GM12878 (cell line): ENCODE measurements around the gene DPYSL4.

Source experiments
- BHLHE40 ChIP-seq, 2 experiments: fragments of 450-650 bp in 1 of 2; IDR thresholded peaks; 2 replicates each; pipeline ENCODE4 v1.6.1; 2011 to 2017; ENCODE audit warnings: low read depth in 2 of 2, borderline replicate concordance in 1 of 2, improper control_type of control experiment in 1 of 2, low read length in 1 of 2, mild to moderate bottlenecking in 1 of 2
- EP300 ChIP-seq, 2 experiments: fragments of 150-350 bp in 1 of 2; IDR thresholded peaks; 2 replicates each; pipeline ENCODE4 v1.6.1; 2011 to 2012; ENCODE audit warnings: low read depth in 2 of 2, low read length in 2 of 2, borderline replicate concordance in 1 of 2, improper control_type of control experiment in 1 of 2, inconsistent platforms in 1 of 2; ENCODE audit not compliant: control insufficient read depth in 1 of 2
- POLR2AphosphoS5 ChIP-seq: IDR thresholded peaks from 2 replicates; pipeline ENCODE4 v1.6.1; 2011; ENCODE audit warnings: mild to moderate bottlenecking, low read length, inconsistent platforms
- SREBF2 ChIP-seq: IDR thresholded peaks from 2 replicates; pipeline ENCODE4 v1.6.1; 2012; ENCODE audit warnings: mild to moderate bottlenecking, low read length
- TF ChIP-seq, protein P1 (sequence below), 3 experiments: IDR thresholded peaks in 2 of 3; conservative IDR thresholded peaks in 1 of 3; 2 replicates each; pipeline ENCODE4 v1.5.1; 2011; ENCODE audit warnings: low read depth in 3 of 3, low read length in 3 of 3, mild to moderate bottlenecking in 3 of 3, control low read depth in 2 of 3, moderate library complexity in 2 of 3, inconsistent platforms in 1 of 3, mixed read lengths in 1 of 3; ENCODE audit not compliant: control insufficient read depth in 2 of 3, insufficient read depth in 1 of 3; ENCODE audit errors: extremely low read depth in 1 of 3

- TF ChIP-seq POLR2AphosphoS5 (no peak), EP300 (IDR thresholded peaks at IDR 0.05; ENCODE audit: borderline replicate concordance in 1 of 2, control insufficient read depth in 1 of 2, low read depth in 2 of 2, low read length in 2 of 2) (no peak), BHLHE40 (IDR thresholded peaks at IDR 0.05; ENCODE audit: borderline replicate concordance in 1 of 2, low read depth in 2 of 2, low read length in 1 of 2) (no peak), SREBF2 (no peak)
- TF ChIP-seq, protein P1, sequence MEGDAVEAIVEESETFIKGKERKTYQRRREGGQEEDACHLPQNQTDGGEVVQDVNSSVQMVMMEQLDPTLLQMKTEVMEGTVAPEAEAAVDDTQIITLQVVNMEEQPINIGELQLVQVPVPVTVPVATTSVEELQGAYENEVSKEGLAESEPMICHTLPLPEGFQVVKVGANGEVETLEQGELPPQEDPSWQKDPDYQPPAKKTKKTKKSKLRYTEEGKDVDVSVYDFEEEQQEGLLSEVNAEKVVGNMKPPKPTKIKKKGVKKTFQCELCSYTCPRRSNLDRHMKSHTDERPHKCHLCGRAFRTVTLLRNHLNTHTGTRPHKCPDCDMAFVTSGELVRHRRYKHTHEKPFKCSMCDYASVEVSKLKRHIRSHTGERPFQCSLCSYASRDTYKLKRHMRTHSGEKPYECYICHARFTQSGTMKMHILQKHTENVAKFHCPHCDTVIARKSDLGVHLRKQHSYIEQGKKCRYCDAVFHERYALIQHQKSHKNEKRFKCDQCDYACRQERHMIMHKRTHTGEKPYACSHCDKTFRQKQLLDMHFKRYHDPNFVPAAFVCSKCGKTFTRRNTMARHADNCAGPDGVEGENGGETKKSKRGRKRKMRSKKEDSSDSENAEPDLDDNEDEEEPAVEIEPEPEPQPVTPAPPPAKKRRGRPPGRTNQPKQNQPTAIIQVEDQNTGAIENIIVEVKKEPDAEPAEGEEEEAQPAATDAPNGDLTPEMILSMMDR (IDR thresholded peaks at IDR 0.05 in 2 of 3, conservative IDR thresholded peaks at IDR 0.05 in 1 of 3; ENCODE audit: control insufficient read depth in 2 of 3, extremely low read depth in 1 of 3, insufficient read depth in 1 of 3, low read depth in 3 of 3, low read length in 3 of 3) = no peak
These were observed 46.8 kb downstream of the DPYSL4 start for GRCh38 chr10:132233501-132234085.
